Activated CD4-positive, alpha-beta T cell treated with anti-CD3 and anti-CD28 coated beads for 24 hours (primary cell): ENCODE measurements around the gene MLLT3.

Source experiments
- DNase-seq, 2 donors: peaks; one replicate each; pipeline ENCODE4 v3.0.0-alpha.2; 2020; ENCODE audit warnings: low read depth in 2 of 2

Gene MLLT3

GRCh38 chr9:20512106-20512505 is 110.2 kb downstream of the MLLT3 start:
- DNase-seq, result no peak

GRCh38 chr9:20511686-20512085 is 110.6 kb downstream of the MLLT3 start:
- DNase-seq, result no peak

GRCh38 chr9:20509466-20509865 is 112.8 kb downstream of the MLLT3 start:
- DNase-seq, result no peak

- DNase-seq, result no peak
Measured at GRCh38 chr9:20508242-20508641, 114.1 kb downstream of the MLLT3 start.

- no peak for DNase-seq
Measured at GRCh38 chr9:20507431-20507830, 114.9 kb downstream of the MLLT3 start.

- DNase-seq, result no peak
Measured at GRCh38 chr9:20506099-20506900, 116.0 kb downstream of the MLLT3 start.

GRCh38 chr9:20505574-20505973 is 116.7 kb downstream of the MLLT3 start:
- DNase-seq, result no peak

GRCh38 chr9:20504930-20505329 is 117.4 kb downstream of the MLLT3 start:
- DNase-seq, result no peak

GRCh38 chr9:20500101-20500500 is 122.2 kb downstream of the MLLT3 start:
- DNase-seq, result no peak

- no peak for DNase-seq
Measured at GRCh38 chr9:20499013-20499412, 123.3 kb downstream of the MLLT3 start.

GRCh38 chr9:20496328-20496727 is 126.0 kb downstream of the MLLT3 start:
- DNase-seq, result no peak

- DNase-seq, result no peak
Measured at GRCh38 chr9:20495098-20495497, 127.2 kb downstream of the MLLT3 start.

GRCh38 chr9:20494035-20494434 is 128.3 kb downstream of the MLLT3 start:
- no peak for DNase-seq

- no peak for DNase-seq
Measured at GRCh38 chr9:20492772-20493171, 129.5 kb downstream of the MLLT3 start.

- no peak for DNase-seq
Measured at GRCh38 chr9:20491612-20492011, 130.7 kb downstream of the MLLT3 start.

GRCh38 chr9:20490246-20490834 is 132.0 kb downstream of the MLLT3 start:
- no peak for DNase-seq

- no peak for DNase-seq
Measured at GRCh38 chr9:20488691-20489090, 133.6 kb downstream of the MLLT3 start.

- no peak for DNase-seq
Measured at GRCh38 chr9:20486552-20486951, 135.7 kb downstream of the MLLT3 start.

- DNase-seq, result no peak
Measured at GRCh38 chr9:20481437-20481836, 140.9 kb downstream of the MLLT3 start.

- DNase-seq, result no peak
Measured at GRCh38 chr9:20480249-20480648, 142.1 kb downstream of the MLLT3 start.

- DNase-seq, result no peak
Measured at GRCh38 chr9:20479419-20480155, 142.7 kb downstream of the MLLT3 start.

GRCh38 chr9:20478786-20479185 is 143.5 kb downstream of the MLLT3 start:
- no peak for DNase-seq
